SK-MEL-5 (cell line): Measurements from ENCODE around the gene RXRG. TPM values are rescaled to one million over a fixed set of nuclear protein-coding genes. Genes with fewer than 3 reads are reported as not detected.

ENCODE experiments used
- DNase-seq: peaks from one replicate; pipeline ENCODE4 v3.0.0-alpha.2; 2016; ENCODE audit warnings: low read depth, low spot score
- in situ Hi-C: cut with HindIII; loops from 2 replicates; pipeline ENCODE4 v1.10.0; 2016; ENCODE audit warnings: low sequenced_read_pairs, high pct_unique_total_duplicates, low pct_unique_long_range_greater_than_20kb
- total RNA-seq: library from RNA; depleted of rRNA; stranded (reverse); fragments of >200 nt; shearing (Covaris generic); gene quantifications from 2 replicates; pipeline ENCODE4 v1.2.3, GENCODE V29; 2014; rRNA removed

RXRG gene
- total RNA-seq, 1 experiment from 2014 or later, result 53.3 TPM

GRCh38 chr1:165355977-165356811 is 88.7 kb downstream of the RXRG start, which contains the start of gene LMX1A:
LMX1A (minus strand) TSS chr1:165356715; CDS start chr1:165355559, 1,156 bp downstream.
- no peak for DNase-seq
- in situ Hi-C loops, result no loop called here

- in situ Hi-C loops, result no loop called here
- DNase-seq, result no peak
Measured at GRCh38 chr1:165355139-165355976, 89.6 kb downstream of the RXRG start.

GRCh38 chr1:165354739-165355138 is 90.2 kb downstream of the RXRG start:
- in situ Hi-C loops, result no loop called here
- no peak for DNase-seq

GRCh38 chr1:165353731-165354671 is 90.9 kb downstream of the RXRG start:
- no peak for DNase-seq
- in situ Hi-C loops, result no loop called here

- in situ Hi-C loops, result no loop called here
Measured at GRCh38 chr1:165352442-165353293, 92.3 kb downstream of the RXRG start.

GRCh38 chr1:165351863-165352441 is 93.0 kb downstream of the RXRG start:
- DNase-seq, result no peak
- in situ Hi-C loops, result no loop called here

More at GRCh38 chr1:165352442-165353293, 92.3 kb downstream of the RXRG start:
- DNase-seq, result no peak

Other genes starting within 250 kb of the RXRG start
- not detected in 2 replicates for gene LMX1A, start 88.4 kb downstream of the RXRG start, total RNA-seq
- gene LRRC52, start 98.9 kb upstream of the RXRG start, total RNA-seq, result not detected in 2 replicates
- gene MGST3, start 186.1 kb upstream of the RXRG start, total RNA-seq, result 162 and 163 TPM in 2 replicates